Measurements from ENCODE around the gene NCAPD3.

NCAPD3 gene

GRCh38 chr11:134170919-134171281 lies 52.9 kb downstream of the NCAPD3 start:
- Histone ChIP-seq H3K27ac (no peak overlapping the region), H3K4me2 (no peak overlapping the region), H3K4me3 (no peak overlapping the region), H3K4me1 (no peaks in the 10 kb centered on the region), H4K20me1 (peaks cover 0 to 30% (median 0%) of the 10 kb centered on the region in 11 experiments; a peak in 4 of 22 replicates), H3K9me3 (replicated peaks in 1 of 11) (no peaks in the 10 kb centered on the region), H3K9ac (no peak overlapping the region), H3K36me3 (peaks cover 75 to 93% (median 88%) of the 10 kb centered on the region in 11 experiments), H3K27me3 (no peaks in the 10 kb centered on the region)
- TF ChIP-seq Cebpa-rat (IDR thresholded peaks at IDR 0.05) = no peak

- no peak overlapping the region for H3K9ac ChIP-seq
- no peaks in the 10 kb centered on the region for H3K9me3 ChIP-seq (replicated peaks in 1 of 11)
- no peak overlapping the region for H3K4me2 ChIP-seq
- no peaks in the 10 kb centered on the region for H3K27me3 ChIP-seq
- no peak for TF ChIP-seq Cebpa-rat (IDR thresholded peaks at IDR 0.05)
- H3K4me1 ChIP-seq = no peaks in the 10 kb centered on the region
- no peak overlapping the region for H3K4me3 ChIP-seq
- no peak overlapping the region for H3K27ac ChIP-seq
- H4K20me1 ChIP-seq = peaks cover 0 to 30% (median 0%) of the 10 kb centered on the region in 11 experiments; a peak in 4 of 22 replicates
- peaks cover 72 to 93% (median 87%) of the 10 kb centered on the region in 11 experiments for H3K36me3 ChIP-seq
These were observed 53.4 kb downstream of the NCAPD3 start for GRCh38 chr11:134170177-134170918.

GRCh38 chr11:134164490-134165370 lies 59.0 kb downstream of the NCAPD3 start:
- Histone ChIP-seq H3K4me3 (no peak overlapping the region), H3K27me3 (no peaks in the 10 kb centered on the region), H4K20me1 (peaks cover 0 to 23% (median 4%) of the 10 kb centered on the region in 11 experiments; a peak in 5 of 22 replicates), H3K36me3 (peaks cover 76 to 93% (median 88%) of the 10 kb centered on the region in 11 experiments), H3K9ac (no peak overlapping the region), H3K9me3 (replicated peaks in 1 of 11) (no peaks in the 10 kb centered on the region), H3K27ac (no peak overlapping the region), H3K4me2 (no peak overlapping the region), H3K4me1 (no peaks in the 10 kb centered on the region)
- TF ChIP-seq Cebpa-rat (IDR thresholded peaks at IDR 0.05) = no peak

GRCh38 chr11:134159652-134160051 lies 64.1 kb downstream of the NCAPD3 start:
- no peak overlapping the region for H3K27ac ChIP-seq
- no peak overlapping the region for H3K4me3 ChIP-seq
- peaks cover 91 to 100% (median 100%) of the 10 kb centered on the region in 11 experiments for H3K36me3 ChIP-seq

GRCh38 chr11:134158023-134158422 lies 65.7 kb downstream of the NCAPD3 start:
- Histone ChIP-seq H3K4me3 (no peak overlapping the region), H3K4me2 (no peak overlapping the region), H3K9ac (no peak overlapping the region), H3K27ac (no peak overlapping the region), H3K9me3 (replicated peaks in 1 of 11) (no peaks in the 10 kb centered on the region), H3K27me3 (no peaks in the 10 kb centered on the region), H3K36me3 (peaks cover 96 to 100% (median 100%) of the 10 kb centered on the region in 11 experiments), H4K20me1 (peaks cover 0 to 40% (median 0%) of the 10 kb centered on the region in 11 experiments; a peak in 7 of 22 replicates), H3K4me1 (no peaks in the 10 kb centered on the region)
- TF ChIP-seq Cebpa-rat (IDR thresholded peaks at IDR 0.05) = no peak

More at GRCh38 chr11:134159652-134160051, 64.1 kb downstream of the NCAPD3 start:
- peaks cover 0 to 39% (median 4%) of the 10 kb centered on the region in 11 experiments; a peak in 8 of 22 replicates for H4K20me1 ChIP-seq
- H3K9me3 ChIP-seq (replicated peaks in 1 of 11) = no peaks in the 10 kb centered on the region
- no peaks in the 10 kb centered on the region for H3K4me1 ChIP-seq
- no peaks in the 10 kb centered on the region for H3K27me3 ChIP-seq
- no peak for TF ChIP-seq Cebpa-rat (IDR thresholded peaks at IDR 0.05)
- no peak overlapping the region for H3K9ac ChIP-seq
- no peak overlapping the region for H3K4me2 ChIP-seq

- Histone ChIP-seq H3K9me3 (replicated peaks in 1 of 11) (no peaks in the 10 kb centered on the region), H3K27me3 (no peaks in the 10 kb centered on the region), H3K4me2 (no peak overlapping the region), H3K4me1 (no peaks in the 10 kb centered on the region), H3K4me3 (no peak overlapping the region), H3K36me3 (peaks cover 96 to 100% (median 100%) of the 10 kb centered on the region in 11 experiments), H4K20me1 (peaks cover 0 to 45% (median 0%) of the 10 kb centered on the region in 11 experiments; a peak in 7 of 22 replicates), H3K27ac (no peak overlapping the region), H3K9ac (no peak overlapping the region)
- no peak for TF ChIP-seq Cebpa-rat (IDR thresholded peaks at IDR 0.05)
These were observed 66.3 kb downstream of the NCAPD3 start for GRCh38 chr11:134157451-134157850.

- no peak overlapping the region for H3K4me3 ChIP-seq
- H3K9ac ChIP-seq = no peak overlapping the region
- peaks cover 0 to 54% (median 6%) of the 10 kb centered on the region in 11 experiments; a peak in 8 of 22 replicates for H4K20me1 ChIP-seq
- H3K4me1 ChIP-seq = peaks cover 0 to 10% (median 4%) of the 10 kb centered on the region in 10 experiments; a peak in 10 of 20 replicates
- peaks cover 84 to 100% (median 99%) of the 10 kb centered on the region in 11 experiments for H3K36me3 ChIP-seq
- no peaks in the 10 kb centered on the region for H3K27me3 ChIP-seq
- no peak overlapping the region for H3K27ac ChIP-seq
- no peak overlapping the region for H3K4me2 ChIP-seq
- TF ChIP-seq Cebpa-rat (IDR thresholded peaks at IDR 0.05) = no peak
- H3K9me3 ChIP-seq (replicated peaks in 1 of 11) = no peaks in the 10 kb centered on the region
These were observed 67.6 kb downstream of the NCAPD3 start for GRCh38 chr11:134155946-134156865.

GRCh38 chr11:134155456-134155855 lies 68.3 kb downstream of the NCAPD3 start:
- Histone ChIP-seq H3K9me3 (replicated peaks in 1 of 11) (no peaks in the 10 kb centered on the region), H3K36me3 (peaks cover 78 to 100% (median 99%) of the 10 kb centered on the region in 11 experiments), H3K9ac (no peak overlapping the region), H3K27me3 (no peaks in the 10 kb centered on the region), H3K4me1 (peaks cover 0 to 18% (median 4%) of the 10 kb centered on the region in 10 experiments; a peak in 10 of 20 replicates), H3K4me2 (no peak overlapping the region), H3K27ac (no peak overlapping the region), H3K4me3 (no peak overlapping the region), H4K20me1 (peaks cover 0 to 62% (median 6%) of the 10 kb centered on the region in 11 experiments; a peak in 8 of 22 replicates)
- TF ChIP-seq Cebpa-rat (IDR thresholded peaks at IDR 0.05) = no peak

Measured in BLaER1 treated with 17β-estradiol and CSF1 and Interleukin-3, amounts not matched to agents 10 nM and 100 nM (cell line).